Right renal pelvis (tissue), 4 donors: ENCODE results near the gene BRD3OS. TPM values are rescaled to one million over a fixed set of nuclear protein-coding genes. Genes with fewer than 3 reads are reported as not detected.

Source experiments
- DNase-seq, 4 donors: peaks; one replicate each; pipeline ENCODE4 v3.0.0-alpha.2; 2013; ENCODE audit warnings: low read depth in 4 of 4, low spot score in 3 of 4, missing footprints in 1 of 4
- polyA plus RNA-seq, 4 donors: library from polyadenylated mRNA; unstranded; fragments of 120-200 nt; gene quantifications; one replicate each; pipeline ENCODE4 v1.2.1, GENCODE V29; 2013; ENCODE audit not compliant: insufficient read length in 4 of 4

BRD3OS gene
- polyA plus RNA-seq, 4 donors: 22.4 to 26.0 (median 24.3) TPM

DNA sequence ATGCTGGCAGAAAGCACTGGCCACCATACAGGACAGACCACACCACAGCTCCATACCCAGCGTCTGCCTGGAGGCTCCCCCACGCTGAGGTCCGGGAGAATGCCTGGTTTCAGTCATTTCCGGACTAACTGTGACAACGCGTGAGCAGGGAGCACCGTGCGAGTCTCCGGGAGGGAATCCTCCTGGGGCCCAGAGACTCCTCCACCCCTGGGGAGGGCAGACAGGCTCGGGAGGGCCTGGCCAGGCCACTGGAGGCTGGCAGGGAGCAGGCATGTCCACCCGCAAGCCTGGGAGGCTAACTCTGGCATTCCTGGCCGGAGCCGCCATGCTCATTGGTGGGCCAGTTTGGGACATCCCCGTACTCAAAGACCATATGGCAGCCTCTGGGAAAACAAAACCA lies 6.5 kb downstream of the BRD3OS start:
- no peak for DNase-seq

- no peak for DNase-seq
Observed at GRCh38 chr9:134032456-134033222, 7.4 kb downstream of the BRD3OS start.

GRCh38 chr9:134033516-134034214 lies 8.4 kb downstream of the BRD3OS start:
- no peak for DNase-seq

GRCh38 chr9:134034215-134035040 lies 9.1 kb downstream of the BRD3OS start:
- no peak for DNase-seq

DNA sequence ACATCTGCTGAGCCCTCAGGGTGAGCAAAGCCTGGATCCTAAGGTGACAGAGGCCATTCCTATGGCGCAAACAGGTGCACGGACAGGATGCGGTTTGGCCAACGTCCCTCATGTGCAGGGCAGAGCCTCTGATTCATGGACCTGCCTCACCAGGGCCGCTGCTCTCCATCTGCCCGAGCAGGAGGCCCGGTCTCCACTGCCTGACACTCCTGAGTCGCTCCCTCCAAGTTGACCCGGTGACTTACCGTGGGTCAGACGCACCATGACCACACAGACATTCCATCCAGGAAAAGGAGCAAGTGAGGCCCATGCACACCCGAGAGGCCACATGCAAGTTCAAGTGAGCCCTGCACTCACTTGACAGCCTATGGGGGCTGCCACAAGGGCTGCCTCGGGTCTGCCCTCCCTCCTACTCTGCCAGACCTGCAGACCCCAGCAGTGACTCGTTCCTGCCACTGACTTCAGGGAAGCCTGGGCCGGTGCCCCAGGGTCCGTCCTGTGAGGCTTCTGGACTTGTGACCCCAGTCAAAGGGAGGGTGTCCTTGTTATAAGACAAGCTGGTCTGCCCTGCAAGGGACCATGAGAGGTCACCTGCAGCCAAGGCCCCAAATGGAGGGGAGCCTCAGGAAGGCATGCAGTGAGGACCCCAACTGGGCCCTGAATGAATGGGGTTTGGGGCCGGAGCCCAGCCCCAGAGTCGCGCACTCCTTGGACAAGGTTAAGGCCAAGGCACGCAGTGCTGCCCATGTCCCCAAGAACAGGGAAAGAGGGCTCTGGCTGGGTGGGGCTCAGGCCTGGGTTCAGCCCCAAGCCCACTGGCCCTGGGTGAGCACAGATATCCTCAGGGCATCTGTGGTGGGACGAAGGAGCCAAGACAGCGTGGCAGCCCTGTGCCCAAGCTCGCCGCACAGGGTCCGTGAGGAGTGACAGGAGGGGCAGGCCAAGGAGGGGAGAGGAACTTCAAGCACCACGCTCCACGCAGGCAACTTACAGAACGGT lies 10.1 kb downstream of the BRD3OS start:
- no peak for DNase-seq

DNA sequence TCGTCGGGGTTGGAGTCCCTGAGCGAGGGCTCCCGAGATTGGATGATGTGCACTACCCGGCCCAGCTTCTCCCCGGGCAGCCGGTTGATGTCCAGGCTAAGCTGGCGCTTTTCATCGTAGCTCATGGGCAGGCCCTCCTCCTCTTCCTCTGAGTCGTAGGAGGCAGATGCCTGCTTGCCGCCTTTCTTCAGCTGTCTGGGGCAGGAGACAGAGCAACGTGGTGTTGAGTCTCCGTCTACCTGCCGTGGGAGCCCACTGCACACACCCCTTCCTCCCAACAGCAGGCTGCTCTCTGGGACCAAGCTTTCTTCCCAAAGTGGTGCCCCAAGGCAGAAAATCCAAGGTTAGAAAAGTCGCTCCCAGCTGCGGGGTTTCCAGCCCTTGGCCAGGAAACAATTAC lies 10.8 kb downstream of the BRD3OS start:
- DNase-seq: no peak

DNA sequence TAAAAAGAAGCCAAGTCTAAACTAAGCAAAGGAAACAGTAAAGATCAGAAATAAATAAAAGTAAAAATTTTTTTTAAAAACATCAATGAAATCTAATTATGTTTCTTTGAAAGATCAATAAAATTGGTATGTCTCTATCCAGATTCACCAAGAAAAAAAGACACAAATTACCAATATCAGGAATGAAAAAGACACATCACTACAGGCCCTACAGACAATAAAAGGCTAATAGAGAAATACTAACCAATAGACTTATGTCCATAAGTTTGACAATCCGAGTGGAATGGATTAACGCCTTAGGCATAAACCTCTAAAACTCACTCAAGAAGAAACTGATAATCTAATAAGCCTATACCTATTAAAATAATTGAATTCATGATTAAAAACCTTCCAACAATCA lies 12.4 kb downstream of the BRD3OS start:
- no peak for DNase-seq

- DNase-seq: no peak
Observed at GRCh38 chr9:134039386-134040175, 14.3 kb downstream of the BRD3OS start.

DNA sequence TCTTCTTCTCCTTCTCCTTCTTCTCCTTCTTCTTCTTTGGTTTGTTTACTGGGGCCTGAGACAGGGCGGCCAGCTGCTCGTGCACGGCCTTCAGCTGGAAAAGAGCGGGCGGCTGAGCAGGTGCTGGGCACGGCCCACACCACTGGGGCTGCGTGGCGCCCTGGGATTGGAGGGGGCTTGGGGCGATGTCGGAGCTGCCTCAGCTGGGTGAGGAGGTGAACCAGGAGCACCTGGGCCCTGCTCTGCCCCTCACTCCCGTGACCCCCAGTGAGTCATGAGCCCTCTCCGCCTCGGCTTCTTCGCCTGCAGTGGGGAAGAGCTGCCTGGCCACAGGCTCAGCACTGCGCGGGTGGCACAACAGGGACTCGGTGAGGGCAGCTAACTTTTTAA lies 14.9 kb downstream of the BRD3OS start:
- no peak for DNase-seq

DNA sequence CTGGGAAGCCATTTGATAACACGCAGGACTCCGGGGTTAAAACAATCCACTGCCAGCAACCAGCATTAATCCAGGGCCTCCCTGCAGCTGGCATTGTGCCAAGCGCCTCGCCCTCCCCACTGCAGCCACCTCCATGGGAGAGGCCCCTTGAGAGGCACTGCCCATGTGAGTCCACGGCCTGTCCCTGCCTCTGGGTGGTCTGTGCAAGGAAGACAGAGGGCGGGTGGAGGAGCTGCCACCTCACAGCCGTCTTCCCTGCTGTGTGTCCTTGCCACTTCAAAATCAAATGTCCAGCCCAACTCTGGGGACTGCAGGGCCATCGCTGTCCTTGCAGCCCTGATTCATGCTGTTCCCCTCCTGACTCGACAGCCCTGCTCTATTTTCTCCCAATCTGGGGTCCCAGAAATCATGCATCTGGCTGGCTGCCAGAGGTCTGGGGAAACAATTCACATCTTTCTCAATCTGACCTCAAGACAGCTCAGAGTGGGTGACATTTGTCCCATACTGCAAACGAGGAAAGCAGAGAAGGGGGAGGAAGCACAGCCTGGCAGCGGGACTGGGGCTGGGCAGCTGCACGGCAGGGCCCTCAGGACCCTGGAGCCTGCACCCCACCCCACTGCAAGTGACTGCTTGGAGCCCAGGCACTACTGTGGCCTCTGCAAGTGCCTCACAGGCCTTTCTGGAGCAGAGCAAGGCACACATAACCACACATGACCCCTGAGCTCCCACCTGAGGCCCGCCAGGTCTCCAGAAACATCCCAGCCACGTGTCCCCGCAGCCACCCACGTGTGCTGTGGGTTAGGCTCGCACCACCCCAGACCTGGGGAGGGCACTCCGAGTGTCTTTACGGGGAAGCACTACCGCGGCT lies 15.7 kb downstream of the BRD3OS start:
- DNase-seq: no peak

DNA sequence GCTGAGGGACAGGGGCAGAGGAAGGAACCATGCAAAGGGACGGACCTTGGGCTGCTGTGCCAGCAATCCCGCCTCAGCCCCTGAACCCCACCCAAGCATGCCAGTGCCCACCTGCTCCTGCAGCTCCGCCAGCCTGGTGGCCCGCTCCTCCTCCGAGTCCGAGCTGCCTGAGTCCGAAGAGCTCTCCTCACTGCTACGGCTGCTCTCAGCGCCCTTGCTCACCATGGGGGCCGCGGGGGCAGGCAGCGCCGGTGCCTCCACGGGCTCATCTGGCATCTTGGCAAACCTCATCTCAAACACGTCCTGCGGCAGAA lies 16.3 kb downstream of the BRD3OS start:
- no peak for DNase-seq

- DNase-seq: no peak
Observed at GRCh38 chr9:134043531-134043988, 18.3 kb downstream of the BRD3OS start.

GRCh38 chr9:134044944-134045343 lies 19.7 kb downstream of the BRD3OS start:
- no peak for DNase-seq

DNA sequence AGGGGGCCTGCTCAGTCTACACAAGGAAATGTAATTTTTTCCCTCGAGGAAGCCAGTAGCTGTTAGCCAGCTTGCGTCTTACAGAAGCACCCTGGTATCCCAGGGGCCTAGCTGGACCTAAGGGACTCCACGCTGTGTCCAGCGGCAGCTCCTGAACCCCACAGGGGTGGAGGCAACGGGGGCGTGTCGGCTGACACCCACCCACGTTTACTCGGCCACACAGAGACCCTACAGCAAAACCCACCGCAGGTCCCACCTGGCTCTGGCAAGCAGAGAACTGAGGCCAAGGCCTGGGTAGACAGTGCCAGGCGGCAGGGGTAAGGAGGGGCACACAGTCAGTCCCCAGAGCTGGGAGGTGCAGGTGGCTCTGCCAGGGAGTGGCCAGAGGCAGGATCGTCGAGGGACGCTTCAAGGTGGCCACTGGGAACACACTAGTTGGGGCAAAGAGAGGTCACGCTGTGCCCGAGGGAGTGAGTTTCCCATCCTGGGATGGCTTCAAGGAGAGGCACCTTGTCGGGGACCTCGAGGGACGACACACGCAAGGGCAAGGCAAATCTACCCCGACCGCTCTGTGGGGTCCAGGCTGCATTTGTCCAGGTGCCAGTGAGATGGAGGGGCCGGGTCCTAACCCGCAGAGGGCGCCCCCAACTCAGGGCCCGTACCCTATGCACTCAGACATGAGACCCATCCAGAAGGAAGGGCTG lies 20.7 kb downstream of the BRD3OS start:
- DNase-seq: no peak

DNA sequence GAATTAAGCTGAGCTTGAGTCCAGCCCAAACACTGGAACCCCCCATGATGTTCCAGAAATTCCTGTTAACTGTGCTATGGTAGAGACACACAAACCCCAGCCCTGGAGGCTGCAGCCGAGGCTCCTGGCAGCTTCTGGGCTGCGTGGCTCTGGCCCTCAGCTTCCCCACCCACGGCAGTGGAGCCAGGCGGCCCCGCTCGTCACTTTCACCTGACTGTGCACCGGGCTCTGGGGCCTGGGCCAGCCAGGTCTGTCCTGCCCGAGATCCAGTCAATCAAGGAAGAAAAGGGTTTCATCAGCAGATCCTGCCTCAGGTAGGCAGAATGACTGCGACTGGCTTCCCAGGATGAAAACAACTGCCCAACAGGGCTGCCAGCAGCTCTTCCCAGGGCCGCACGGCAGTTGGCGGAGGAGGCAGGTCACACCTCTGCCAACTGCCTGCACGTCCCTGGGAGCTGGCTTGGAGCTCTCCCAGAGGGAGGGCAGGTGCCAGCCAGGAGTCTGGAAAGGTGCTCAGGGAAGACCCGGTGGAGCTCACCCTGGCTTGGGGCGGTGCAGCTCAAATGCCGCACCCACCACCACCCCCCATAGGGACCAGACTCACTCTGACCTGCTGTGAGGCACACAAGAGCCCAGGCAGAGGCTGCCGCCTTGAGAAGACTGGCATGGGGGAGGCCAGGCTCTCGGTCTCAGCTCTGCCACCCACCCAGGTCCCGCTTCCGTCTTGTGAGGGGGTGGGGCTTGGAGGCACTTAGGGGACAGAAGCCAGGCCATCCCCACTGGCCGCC lies 21.8 kb downstream of the BRD3OS start:
- DNase-seq: no peak

GRCh38 chr9:134047868-134048581 lies 22.7 kb downstream of the BRD3OS start:
- DNase-seq: no peak
